NCI-H146 treated with DMSO at 0.1 percent for 48 hours (cell line): ENCODE results near the gene PTEN.

Experiments
- DNase-seq: peaks from one replicate; lab custom pipeline; 2025; ENCODE audit not compliant: unreplicated experiment; lab: John Stamatoyannopoulos, UW

Gene PTEN

DNA sequence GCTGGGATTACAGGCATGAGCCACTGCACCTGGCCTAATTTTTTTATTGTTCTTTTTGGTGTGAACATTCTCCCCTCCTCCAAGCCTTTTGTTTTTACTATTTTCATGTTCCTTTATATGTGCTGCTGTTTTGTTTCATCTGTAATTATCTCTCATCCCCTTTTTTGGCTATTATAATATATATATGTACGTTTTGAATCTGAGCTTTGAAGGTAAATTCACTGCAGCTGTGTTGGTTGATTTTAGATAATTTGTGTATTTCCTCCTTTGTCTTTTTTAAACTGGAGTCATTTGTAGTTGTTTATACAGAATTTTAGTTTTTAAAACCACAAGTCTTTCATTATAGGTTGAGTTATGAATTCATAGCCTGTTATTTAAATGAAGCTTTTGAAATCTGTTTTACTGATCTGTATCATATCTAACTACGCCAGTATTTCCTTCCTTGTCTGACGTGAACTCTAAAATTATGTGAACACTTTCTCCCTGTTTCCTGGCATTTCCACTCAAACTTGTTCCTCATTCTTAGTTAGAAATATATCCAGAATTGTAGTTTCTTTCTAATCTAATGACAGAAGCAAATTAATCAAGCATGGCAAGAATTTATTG, 54.9 kb downstream of the PTEN start:
- no peak for DNase-seq

- DNase-seq, result no peak
Observed at GRCh38 chr10:87920538-87920937, 57.1 kb downstream of the PTEN start.

- DNase-seq, result no peak
Observed at GRCh38 chr10:87921931-87922688, 58.7 kb downstream of the PTEN start.

DNA sequence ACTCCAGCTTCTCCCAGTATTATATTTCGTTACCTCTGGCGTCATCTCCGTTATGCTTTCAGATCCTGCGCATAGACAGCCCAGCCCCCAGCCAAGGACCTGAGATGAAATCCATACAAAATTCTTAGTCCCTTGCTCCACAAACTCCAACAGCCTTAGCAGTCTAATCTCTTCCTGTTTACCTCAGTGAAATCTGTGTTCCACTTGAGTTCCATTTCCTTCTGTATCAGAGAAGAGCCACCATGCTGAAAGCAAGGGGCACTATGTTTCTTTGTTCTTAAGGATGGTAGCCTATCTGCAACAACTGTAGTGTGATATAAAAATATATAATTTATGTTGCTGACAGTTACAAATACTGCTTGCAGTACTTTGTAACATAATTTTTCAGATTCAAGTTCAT, 59.8 kb downstream of the PTEN start:
- DNase-seq, result no peak

DNA sequence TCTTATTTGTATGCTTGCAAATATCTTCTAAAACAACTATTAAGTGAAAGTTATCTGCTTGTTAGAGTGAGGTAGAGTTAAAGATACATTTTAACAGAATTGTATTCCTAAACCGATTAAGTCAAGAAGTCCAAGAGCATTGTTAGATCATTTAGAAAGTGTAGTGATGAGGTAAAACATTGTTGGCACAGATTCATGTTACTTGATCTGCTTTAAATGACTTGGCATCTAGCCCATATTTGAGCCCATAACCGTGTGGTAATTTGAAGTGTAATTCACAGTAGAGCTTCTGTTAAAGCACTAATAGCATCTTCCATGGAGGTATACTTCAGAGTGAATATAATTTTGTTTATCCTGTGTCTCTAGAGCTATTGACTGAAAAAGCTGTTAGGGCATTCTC, 62.1 kb downstream of the PTEN start:
- DNase-seq, result peak; percentile 72

DNA sequence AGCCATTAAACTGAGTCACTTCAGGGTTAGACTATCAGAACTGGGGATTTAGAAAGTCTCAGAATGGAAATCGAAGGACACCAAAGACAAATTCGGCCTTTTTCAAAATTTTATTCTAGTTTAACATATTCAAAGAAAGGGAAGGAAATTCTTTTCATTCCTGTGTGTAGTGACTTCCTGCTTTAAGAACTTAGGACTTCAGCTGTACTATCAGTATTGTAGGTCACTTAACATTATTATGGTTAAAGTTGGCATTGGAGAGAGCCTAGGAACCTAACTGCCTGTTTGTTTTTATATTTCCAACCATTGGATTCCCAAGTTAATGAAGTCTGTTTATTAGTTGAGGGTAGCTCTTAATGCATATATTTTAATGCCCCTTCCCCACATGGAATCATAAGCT, 63.7 kb downstream of the PTEN start:
- DNase-seq, result no peak

GRCh38 chr10:87928996-87929395, 65.6 kb downstream of the PTEN start:
- DNase-seq, result no peak

DNA sequence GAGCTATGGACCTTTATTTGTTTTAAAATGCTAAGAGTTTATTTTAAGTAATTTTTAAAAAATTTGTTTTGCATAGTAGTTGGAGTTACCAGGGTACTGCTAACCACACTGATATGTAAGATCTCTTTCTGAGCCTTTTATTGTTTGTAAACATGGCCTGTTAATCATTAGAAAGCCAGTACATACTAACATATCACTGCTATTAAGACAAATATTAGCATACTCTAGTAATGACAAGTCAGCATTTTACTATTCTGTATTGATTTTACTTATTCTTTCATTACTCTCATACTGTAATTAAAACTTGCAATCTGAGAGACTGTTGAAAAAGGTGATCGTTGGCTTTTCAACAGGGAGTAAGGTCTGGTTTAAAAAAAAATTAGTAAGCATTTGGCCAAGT, 66.7 kb downstream of the PTEN start:
- no peak for DNase-seq

DNA sequence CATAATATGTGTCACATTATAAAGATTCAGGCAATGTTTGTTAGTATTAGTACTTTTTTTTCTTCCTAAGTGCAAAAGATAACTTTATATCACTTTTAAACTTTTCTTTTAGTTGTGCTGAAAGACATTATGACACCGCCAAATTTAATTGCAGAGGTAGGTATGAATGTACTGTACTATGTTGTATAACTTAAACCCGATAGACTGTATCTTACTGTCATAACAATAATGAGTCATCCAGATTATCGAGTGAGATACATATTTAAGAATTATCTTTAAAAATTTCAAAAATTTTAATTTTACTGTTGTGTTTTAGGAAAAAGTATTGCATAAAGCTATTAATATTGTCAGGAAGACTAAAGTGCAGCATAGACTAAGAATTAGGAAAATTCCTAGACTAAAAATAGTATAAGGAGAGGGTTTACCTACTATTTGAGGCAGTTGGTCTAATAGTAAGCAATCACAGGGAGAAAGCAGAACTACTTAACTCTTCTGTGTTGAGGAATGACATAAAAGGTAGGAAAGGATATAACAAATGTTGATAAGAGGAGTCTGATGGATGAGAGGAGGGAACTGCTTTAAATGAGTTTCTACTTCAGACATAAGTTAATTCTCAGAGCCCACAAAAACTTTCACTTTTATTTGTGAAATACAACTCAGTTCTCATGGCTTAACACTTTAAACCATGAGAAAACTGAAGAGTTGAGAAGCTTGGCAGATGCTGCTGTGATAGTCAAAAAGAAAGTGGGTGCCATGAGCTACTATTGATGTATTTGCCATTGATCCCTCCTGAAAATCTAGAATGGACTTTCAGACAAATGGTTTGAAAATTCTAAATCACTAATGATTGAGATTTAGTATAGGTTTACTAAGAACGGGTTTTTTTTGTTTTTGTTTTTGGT, 67.8 kb downstream of the PTEN start:
- DNase-seq, result no peak

- peak; percentile 3 for DNase-seq
Observed at GRCh38 chr10:87931836-87932230, 68.4 kb downstream of the PTEN start.

DNA sequence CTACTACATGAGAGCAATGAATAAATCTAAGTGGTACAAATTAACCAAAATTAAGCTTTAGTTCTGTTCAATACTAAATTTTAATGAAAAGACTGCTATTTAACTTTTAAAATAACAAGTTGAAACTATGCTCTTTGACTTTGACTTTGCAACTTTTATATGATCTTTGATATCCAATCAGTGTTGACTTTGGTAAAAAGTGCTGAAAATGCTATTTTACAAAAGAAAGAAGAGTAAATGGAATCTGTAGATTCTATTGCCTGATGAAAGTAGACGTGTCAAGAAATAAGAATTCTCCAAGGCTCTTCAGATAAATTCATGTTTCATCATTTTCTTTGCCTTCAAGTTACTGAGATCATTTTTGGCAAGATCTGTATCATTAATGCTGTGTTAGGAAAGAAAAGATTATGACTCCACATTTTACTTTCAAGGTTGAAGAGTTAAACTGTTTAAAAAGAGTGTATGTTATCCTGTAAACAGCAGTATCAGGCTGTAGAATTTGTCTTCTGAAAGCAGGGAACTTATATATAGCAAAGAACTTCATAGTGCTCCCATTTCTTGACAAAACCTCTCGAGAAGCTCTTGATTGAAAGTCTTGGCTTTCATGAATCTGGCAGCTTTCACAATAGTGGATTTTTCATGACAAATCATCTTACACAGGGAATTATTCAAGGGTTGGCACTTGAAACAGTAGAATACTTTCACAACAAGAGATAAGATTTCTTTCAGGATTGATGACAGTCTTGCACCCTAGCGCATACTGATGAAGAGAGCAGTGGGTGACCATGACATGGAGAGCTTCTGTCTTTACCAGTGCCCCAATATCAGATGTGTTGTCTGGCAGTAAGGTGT, 72.1 kb downstream of the PTEN start:
- no peak for DNase-seq

DNA sequence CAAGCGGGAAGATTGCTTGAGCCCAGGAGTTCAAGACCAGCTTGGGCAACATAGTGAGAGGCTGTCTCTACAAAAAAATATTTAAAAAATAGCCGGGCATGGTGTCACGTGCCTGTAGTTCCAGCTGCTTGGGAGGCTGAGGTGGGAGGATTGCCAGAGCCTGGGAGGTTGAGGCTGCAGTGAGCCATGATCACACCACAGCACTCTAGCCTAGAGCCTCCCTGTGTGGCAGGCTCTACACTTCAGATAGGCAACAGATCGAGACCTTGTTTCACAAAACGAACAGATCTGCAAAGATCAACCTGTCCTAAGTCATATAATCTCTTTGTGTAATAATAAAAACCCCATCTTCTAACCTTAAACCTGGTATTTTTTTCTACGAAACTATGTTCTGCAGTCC, 76.8 kb downstream of the PTEN start:
- DNase-seq, result no peak

DNA sequence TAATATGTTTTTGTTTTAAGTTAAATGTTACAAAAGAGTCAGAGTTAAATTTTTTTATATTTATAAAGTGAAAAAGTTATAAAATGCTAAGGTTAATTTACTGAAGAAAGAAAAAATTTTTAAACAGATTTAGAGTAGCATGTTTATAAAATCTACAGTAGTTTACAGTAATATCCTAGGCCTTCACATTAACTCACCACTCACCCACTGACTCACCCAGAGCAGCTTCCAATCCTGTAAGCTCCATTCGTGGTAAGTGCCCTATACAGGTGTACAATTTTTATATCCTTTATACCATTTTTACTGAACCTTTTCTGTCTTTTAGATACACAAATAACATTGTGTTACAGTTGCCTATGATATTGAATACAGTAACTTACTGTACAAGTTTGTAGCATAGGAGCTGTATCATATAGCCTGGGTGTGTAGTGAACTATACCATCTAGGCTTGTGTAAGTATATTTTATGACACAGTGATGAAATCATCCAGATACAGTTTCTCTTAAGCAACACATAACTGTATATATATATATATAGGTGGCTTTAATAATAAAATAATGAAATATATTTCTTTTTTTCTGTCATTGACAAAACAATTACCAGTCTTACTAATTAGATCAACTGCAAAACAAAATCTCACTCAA, 79.6 kb downstream of the PTEN start:
- no peak for DNase-seq

DNA sequence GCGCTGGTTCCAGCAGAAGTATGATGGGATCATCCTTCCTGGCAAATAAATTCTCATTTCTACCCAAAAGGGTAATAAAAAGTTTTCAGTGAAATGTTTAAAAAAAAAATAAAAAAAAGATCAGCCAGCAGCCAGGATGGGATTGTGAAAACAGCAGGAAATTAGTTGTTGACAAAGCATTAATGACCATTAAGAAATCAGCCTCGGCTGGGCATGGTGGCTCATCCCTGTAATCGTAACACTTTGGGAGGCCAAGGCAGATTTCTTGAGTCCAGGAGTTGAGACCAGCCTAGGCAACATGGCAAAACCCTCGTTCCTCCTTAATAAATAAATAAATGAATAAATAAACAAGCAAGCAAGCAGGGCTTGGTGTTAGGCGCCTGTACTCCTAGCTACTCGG, 82.6 kb downstream of the PTEN start:
- DNase-seq, result no peak

GRCh38 chr10:87952612-87953011, 89.2 kb downstream of the PTEN start:
- DNase-seq, result no peak

DNA sequence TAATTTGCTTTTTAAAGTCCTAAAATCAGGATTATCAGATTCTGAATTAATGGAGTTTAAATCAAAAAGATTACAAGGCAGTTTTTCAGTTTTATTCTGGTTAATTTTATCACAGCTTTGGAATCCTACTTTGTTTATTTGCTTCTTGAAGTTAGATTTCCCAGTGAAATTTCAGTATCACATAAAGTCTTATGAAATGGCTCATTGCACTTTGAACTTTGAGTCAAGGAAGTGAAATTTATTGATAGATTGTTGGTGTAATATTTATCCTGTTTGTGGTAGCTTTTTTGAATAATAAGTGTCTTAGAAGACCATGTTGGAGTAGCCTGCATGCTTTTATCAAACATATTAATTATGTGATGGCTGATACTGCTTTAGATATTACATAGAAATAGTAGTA, 92.6 kb downstream of the PTEN start:
- DNase-seq, result no peak

DNA sequence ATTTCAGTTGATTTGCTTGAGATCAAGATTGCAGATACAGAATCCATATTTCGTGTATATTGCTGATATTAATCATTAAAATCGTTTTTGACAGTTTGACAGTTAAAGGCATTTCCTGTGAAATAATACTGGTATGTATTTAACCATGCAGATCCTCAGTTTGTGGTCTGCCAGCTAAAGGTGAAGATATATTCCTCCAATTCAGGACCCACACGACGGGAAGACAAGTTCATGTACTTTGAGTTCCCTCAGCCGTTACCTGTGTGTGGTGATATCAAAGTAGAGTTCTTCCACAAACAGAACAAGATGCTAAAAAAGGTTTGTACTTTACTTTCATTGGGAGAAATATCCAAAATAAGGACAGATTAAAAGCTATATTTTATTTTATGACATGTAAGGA, 94.3 kb downstream of the PTEN start:
- no peak for DNase-seq

DNA sequence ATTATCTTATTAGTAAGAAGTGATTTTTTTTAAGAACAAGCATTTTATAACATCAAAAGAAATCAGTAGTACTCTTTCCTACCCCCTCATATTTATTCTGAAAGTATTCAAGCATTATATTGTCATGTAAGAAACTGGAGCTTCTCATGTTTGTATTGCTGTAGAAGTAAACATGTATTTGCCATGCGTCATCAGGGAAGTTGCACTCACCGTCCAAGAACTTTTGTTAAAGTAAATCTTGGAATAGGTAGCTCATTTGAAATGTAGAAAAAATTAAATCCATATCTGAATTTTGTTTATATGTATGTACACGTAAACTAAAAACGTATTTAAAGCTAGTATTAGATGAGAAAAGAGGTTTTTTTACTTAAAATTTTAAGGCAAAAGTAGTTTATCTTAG, 96.8 kb downstream of the PTEN start:
- DNase-seq, result no peak

DNA sequence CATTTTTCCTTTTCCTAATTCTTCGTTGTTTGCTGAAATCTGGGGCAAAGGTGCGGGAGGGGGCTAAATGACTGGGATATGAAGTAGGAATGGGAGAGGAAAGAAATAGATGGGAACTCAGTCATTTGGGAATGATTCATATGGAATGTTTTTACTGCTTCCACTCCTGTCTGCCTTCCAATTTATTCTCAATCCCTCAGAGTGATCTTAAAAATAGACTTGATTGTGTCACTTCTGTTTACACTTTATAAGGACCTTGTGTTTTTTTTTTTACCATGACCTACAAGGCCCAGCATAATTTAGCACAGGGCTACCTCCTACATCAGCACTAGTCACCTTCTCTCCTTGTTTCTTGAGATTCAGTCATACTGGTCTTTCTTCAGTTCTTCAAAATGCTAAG, 97.9 kb downstream of the PTEN start:
- no peak for DNase-seq

DNA sequence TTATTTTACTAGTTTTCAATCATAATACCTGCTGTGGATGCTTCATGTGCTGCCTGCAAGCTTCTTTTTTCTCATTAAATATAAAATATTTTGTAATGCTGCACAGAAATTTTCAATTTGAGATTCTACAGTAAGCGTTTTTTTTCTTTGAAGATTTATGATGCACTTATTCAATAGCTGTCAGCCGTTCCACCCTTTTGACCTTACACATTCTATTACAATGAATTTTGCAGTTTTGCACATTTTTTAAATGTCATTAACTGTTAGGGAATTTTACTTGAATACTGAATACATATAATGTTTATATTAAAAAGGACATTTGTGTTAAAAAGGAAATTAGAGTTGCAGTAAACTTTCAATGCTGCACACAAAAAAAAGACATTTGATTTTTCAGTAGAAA, 103.0 kb downstream of the PTEN start:
- no peak for DNase-seq

GRCh38 chr10:87973635-87974034, 110.2 kb downstream of the PTEN start:
- DNase-seq, result no peak
